Right lobe of liver (tissue), 4 donors: ENCODE measurements around the gene ATL1.

Experiments
- POLR2A ChIP-seq: fragments of 450-650 bp; IDR thresholded peaks from one replicate; pipeline ENCODE4 v1.6.1; 2017; ENCODE audit warnings: antibody characterized with exemption, mild to moderate bottlenecking
- TF ChIP-seq, protein P1 (sequence below), 4 donors: fragments of 200-600 bp in 3 of 4; fragments of 450-650 bp in 1 of 4; IDR thresholded peaks; one replicate each; pipeline versions ENCODE4 v1.5.1 to v1.8.0; 2016 to 2022; ENCODE audit warnings: antibody characterized with exemption in 4 of 4, mild to moderate bottlenecking in 2 of 4
- donor health status: DM: no; HTN: no; CAD: no.
- donor health status: DM: no; HTN: no; CAD: no.
- donor health status: DM: no; HTN: yes; CAD: no.

- no peak for TF ChIP-seq POLR2A
- TF ChIP-seq, protein P1, sequence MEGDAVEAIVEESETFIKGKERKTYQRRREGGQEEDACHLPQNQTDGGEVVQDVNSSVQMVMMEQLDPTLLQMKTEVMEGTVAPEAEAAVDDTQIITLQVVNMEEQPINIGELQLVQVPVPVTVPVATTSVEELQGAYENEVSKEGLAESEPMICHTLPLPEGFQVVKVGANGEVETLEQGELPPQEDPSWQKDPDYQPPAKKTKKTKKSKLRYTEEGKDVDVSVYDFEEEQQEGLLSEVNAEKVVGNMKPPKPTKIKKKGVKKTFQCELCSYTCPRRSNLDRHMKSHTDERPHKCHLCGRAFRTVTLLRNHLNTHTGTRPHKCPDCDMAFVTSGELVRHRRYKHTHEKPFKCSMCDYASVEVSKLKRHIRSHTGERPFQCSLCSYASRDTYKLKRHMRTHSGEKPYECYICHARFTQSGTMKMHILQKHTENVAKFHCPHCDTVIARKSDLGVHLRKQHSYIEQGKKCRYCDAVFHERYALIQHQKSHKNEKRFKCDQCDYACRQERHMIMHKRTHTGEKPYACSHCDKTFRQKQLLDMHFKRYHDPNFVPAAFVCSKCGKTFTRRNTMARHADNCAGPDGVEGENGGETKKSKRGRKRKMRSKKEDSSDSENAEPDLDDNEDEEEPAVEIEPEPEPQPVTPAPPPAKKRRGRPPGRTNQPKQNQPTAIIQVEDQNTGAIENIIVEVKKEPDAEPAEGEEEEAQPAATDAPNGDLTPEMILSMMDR (IDR thresholded peaks at IDR 0.05), result no peak
These were observed 47.5 kb upstream of the ATL1 start for GRCh38 chr14:50512463-50512862.
